ENCODE data around the gene PLPP2. TPM values are rescaled to one million over a fixed set of nuclear protein-coding genes. Genes with fewer than 3 reads are reported as not detected.

Gene PLPP2
- polyA plus RNA-seq, 3 donors, result 2.8 to 4.7 (median 3.0) TPM

Other genes starting within 250 kb of the PLPP2 start
- not detected for gene OR4F17, start 184.3 kb downstream of the PLPP2 start, polyA plus RNA-seq (ENCODE audit: insufficient read length in 3 of 3)
- gene MIER2, start 53.4 kb upstream of the PLPP2 start, polyA plus RNA-seq (ENCODE audit: insufficient read length in 3 of 3), result 10 to 100 TPM; 24.7 to 31.1 (median 29.8) TPM
- 1 to 10 TPM; 2.0 to 3.9 (median 2.5) TPM for gene C2CD4C, start 117.7 kb upstream of the PLPP2 start, polyA plus RNA-seq (ENCODE audit: insufficient read length in 3 of 3)
- 10 to 100 TPM; 30.1 to 49.3 (median 33.1) TPM for gene SHC2, start 169.6 kb upstream of the PLPP2 start, polyA plus RNA-seq (ENCODE audit: insufficient read length in 3 of 3)
- gene MADCAM1, start 205.1 kb upstream of the PLPP2 start, polyA plus RNA-seq (ENCODE audit: insufficient read length in 3 of 3), result 1 to 10 TPM; 3.4 to 6.5 (median 3.6) TPM
- gene TPGS1, start 216.1 kb upstream of the PLPP2 start, polyA plus RNA-seq (ENCODE audit: insufficient read length in 3 of 3), result 10 to 100 TPM in 2 of 3 donors, 1 to 10 TPM in 1; 4.0 to 17.3 (median 13.0) TPM
- gene CDC34, start 240.4 kb upstream of the PLPP2 start, polyA plus RNA-seq (ENCODE audit: insufficient read length in 3 of 3), result 10 to 100 TPM; 48.3 to 75.3 (median 61.7) TPM

Measured in renal cortex interstitium (tissue), 3 donors.